NCI-H1694 (cell line): ENCODE results near the gene ZNF70.

Experiments used
- DNase-seq: peaks from one replicate; lab custom pipeline; 2025; lab: John Stamatoyannopoulos, UW

ZNF70 gene

DNA sequence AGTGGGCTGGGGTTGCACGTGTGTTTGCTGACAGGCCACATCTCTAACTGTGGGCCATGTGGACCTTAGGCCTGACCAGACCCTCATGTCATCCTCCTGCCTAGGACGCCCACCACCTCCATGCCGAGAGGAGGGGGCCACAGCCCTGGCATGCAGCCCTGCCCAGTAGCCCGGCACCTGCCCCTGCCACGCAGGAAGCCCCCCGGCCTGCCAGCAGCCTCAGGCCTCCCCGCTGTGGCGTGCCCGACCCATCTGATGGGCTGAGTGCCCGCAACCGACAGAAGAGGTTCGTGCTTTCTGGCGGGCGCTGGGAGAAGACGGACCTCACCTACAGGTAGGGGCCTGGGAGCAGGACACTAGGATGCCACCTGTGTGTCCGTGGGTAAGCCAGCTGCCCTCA is 28.2 kb upstream of the ZNF70 start:
- no peak for DNase-seq

DNA sequence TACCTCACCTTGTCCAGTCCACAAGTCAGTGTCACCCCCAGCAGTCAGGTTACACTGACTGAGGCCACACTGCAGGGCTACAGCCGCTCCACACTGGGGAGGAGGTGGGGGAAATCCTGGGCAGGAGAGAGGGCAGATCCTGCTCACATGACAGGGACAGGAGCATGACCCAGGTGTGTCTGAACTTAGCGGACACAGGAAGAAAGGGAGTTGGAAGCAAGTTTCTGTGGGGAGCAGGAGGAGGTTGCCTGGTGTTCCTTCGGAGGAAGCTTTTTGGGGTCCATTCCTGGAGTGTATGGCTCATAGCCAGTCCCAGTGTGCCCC is 27.6 kb upstream of the ZNF70 start:
- no peak for DNase-seq

DNA sequence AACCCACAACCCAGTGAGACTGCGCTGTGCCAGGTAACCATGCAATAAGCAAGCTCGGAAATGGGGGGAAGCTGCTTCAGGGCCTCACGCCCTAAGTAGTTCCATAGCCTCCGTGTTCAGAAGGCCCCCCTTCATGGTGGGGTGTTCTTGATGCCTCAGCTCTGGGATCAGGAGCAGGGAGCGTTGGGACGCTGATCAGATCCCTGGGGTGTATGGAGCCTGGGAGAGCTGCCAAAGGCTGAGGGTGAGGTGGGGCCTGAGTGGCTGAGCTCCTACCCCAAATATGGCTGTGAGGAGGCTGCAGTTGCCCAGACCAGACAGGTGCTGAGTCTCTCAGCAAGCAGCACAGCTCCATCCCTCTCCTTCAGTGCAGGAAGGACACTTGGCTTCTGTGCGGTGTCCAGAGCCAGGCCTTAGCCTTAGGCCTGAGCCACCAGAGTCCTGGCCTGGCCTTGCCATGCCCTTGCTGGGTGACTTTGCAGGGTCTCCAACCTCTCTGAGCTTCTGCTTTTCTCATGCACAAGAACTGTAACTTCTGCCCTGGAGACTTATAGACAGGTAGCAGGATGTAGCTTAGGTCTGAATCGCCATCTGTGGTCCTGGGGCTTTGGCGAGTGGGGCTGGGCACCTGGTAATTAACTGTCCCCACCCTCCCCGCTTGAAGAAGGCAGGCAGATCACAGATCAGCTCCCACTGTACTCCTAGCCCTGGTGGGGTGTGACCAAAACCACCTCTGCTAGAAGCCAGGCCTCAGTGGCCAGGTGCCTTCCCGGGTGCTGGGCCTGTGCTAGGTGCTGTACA is 27.1 kb upstream of the ZNF70 start:
- no peak for DNase-seq

DNA sequence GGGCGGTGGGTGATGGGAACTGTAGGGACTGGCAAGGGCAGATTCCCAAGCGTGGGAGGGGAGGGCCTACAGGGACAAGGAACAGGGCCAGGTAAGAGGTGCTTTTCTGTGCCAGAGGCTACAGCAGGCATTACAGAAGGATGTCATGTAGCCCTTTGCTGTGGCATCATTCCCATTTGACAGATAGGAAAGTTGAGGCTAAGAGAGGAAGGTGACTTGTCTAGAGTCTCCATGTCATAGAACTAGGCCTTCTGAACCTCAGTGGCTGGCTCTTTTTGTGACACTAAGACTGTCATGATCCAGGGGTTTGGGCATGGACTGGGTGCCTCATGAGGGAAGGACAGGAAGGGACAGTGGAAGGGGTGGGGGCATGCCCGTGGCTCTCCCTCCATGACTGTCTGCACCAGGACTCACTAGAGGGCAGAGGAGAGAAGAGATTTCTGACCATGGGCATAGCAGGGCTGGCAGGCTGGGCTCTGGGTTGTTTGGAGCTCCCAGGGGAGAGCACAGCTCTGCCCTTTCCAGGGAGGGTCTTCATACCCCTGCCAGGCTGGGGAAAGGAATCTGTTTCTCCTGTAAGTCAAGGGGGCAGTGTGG is 25.0 kb upstream of the ZNF70 start:
- DNase-seq = no peak

DNA sequence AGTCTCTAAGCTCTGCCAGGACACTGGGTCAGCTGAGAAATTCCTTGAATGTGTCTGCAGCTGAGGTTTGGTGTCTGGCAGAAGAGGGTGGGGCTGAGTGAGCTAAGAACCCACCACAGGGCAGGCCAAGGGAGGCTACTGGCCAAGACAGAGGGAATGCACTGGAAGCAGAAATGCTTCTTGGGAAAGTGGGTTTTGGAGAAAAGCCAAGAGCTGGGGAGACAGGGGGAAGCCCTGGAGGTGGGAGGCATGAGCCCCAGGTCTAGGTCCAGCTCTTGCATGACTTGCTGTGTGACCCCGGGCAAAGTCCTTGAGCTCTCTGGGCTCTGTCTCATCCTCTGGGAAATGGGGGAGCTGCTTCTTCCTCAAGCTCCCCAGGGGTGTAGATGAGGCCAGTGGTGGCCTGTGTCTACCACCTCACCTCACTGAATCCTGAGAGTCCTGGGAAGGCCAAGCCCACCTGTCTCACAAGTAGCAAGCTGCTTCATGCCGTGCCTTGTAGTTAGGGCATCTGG is 24.1 kb upstream of the ZNF70 start:
- DNase-seq = no peak

DNA sequence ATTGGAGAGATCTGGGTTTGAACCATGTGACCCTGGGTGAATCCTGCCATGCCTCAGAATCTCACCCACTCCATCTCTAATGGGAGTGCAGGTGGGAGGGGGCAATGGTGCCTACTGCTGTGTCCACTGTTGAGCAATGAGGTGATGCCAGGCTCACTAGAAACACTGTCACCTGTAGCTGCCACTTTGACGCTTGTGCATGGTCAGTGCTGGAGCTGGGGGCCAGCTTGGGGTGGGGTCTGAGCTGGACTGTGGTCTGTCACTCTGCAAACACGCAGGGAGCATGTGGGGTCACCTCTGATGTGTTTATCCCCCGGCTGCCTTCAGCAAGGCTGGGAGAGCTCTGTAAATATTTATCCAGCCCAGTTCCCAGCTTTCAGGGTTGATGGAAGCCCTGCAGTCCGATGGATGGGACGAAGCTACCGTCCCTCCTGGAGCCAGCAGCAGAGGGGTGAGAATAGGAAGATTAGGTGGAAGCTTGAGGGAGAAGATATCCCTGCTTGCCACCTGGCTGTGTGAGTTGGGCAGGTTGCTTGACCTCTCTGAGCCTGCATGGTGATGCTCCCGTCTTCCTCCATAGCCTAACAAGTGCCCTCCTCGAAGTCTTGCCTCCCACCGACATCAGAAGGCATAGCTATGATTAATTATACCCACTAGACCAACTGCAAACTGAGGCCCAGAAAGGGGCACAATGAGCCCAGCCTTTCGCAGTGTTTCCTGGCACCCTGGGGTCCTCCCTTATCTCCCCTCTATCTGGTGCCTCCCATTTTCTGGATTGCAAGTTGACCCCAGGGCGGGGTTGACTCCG is 23.4 kb upstream of the ZNF70 start:
- no peak for DNase-seq

DNA sequence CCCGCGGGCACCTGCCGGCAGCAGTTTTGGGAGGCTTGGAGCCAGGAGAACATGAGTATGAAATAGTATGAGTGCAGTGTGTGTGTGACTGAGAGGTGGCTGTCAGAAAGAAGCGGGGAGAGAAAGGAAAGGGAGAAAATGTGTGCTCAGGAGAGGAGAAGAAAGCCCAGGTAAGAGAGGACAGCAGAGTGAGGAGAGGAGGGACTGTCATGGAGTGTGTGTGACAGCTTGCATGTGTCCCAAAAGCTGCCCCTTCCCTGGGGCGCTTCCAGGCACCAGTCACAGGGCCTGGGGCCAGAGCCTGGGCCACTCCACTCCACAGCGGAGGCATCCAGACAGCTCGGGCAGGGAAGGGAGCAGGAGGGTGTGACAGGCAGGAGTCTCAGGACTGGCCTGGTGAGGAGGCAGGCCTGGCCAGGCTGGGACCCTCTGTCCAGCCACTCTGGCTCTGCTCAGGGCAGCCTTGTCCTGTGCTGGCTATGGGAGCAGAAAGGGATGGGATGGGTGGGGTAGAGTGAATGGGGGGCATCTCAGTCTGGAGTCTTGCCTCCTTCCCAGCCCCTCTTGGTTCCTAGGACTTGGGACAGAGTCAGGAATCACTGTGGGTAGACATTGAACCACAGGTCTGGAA is 22.7 kb upstream of the ZNF70 start:
- DNase-seq = no peak

DNA sequence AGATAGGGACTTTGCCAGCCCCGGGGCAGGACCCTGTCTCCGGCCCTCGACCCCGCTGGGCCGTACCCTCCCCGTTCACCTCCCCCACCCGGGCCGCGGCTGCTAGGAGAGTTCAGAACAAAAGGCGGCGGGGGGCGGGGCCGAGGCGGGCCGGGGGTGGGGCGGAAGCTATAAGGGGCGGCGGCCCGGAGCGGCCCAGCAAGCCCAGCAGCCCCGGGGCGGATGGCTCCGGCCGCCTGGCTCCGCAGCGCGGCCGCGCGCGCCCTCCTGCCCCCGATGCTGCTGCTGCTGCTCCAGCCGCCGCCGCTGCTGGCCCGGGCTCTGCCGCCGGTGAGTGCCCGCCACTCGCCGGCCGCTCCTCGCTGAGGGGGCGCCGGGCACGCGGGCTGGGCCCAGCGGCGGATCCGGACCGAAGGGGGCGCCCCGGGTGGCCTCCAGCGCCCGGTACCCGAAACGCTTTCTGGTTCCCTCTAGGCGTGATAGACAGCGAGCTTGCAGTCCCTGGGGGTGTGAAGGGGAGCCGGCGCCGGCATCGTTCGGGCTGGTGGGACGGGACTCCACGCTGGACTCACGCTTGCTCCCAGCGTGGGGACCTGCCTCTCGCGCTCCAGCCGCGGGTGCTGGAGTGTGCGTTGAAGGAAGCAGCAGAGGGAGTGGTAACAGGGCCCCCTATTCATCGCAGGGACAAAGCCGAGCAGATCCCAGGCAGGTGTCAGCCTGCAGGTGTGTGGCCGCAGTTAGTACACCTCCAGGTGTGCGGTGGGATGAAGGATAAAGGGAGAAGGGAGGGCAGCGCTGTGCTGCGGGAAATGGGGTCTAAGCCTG is 21.9 kb upstream of the ZNF70 start, which contains the start of gene MMP11:
Gene MMP11, plus strand, starts transcription at position 201 of the 825 bp plus-strand sequence. Its CDS starts 22 bp downstream, at position 223.
- DNase-seq = no peak

DNA sequence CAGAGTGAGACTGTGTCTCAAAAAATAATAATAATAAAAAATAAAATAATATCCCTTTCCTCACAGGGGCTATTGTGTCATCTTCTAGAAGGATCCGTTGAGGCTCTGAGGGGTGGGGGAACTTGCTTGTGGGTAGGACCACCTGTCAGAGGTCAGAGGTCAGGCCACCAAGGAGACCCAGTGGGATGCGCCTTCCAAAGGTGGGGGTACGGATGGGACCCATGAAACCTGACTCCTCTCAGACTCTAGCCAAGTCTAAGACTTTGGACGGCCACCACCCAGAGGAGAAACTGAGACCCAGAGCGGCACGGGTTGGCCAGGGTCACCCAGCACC is 21.4 kb upstream of the ZNF70 start:
- DNase-seq = no peak

DNA sequence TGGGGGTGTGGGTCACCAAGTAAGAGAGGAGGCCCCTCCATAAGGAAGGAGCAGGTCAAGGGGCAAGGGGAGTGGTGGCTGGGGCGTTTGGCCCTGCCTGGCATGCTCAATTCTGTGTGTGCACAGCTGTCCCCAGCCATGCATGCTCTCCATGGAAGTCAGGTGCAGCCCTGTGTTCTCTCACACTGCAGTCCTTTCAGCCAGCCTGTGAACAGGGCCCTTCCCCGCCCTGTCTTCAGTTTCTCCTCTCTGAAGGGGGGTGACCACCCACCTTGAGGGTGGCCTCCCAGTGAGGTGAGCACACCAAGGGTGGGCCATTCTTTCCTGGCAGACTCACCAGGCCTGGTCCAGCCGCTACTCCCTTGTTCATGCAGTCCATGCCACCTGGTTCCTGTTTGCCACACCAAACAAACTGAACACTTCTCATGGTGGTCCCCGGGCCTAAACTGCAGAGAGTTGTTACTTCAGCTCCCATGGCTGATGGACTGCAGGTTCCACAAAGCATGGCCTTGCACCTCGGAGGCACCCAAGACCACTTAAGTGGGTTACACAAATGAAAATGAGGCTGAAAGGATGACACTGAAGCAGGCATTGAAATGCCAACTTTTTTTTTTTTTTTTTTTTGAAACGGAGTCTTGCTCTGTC is 18.5 kb upstream of the ZNF70 start:
- no peak for DNase-seq

DNA sequence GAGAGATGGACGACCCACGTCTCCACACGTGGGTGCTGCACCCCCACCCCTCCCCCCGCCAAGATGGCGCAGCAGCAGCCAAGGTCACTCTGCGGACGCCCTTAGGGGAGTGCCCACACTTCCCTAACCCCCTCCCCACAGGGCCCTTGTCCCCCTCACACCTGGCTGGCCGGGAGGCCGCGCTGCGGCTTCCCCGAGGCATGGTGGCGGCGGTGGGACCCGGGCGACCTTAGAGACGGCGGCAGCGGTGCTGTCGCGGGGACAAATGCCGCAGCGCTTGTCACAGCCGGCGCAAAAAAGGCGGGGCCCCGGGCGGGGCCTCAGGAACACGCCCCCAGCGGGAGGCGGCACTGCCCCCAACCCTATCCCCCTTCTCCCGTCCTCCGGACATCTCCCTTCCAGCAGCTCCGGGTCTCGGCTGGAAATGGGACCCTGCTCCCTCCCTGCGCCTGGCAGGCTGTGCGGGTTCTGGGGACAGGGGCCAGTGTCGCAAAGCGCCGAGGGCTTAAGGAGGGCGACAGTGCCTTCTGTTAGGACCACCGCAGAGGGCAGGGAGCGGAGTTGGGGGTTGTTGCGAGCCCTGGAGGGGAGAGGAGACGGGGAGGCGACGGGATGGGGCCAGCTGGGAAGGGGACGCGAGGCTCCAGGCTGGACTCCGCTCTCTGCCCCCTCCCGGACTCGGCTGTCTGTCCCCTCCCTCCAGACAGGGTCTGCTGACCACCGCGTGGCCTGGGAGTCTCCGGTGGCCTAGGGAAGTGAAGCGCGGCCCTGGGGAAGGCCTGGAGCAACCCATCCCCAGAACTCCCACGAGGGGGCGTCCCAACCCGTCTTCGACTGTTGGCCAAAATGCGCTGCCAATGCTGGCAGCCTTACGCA is 17.0 kb upstream of the ZNF70 start, which contains the start of gene CHCHD10:
Gene CHCHD10, minus strand, starts transcription at position 300 of the 876 bp plus-strand sequence. Its CDS starts 98 bp downstream, at position 202.
- peak; percentile 60 for DNase-seq

DNA sequence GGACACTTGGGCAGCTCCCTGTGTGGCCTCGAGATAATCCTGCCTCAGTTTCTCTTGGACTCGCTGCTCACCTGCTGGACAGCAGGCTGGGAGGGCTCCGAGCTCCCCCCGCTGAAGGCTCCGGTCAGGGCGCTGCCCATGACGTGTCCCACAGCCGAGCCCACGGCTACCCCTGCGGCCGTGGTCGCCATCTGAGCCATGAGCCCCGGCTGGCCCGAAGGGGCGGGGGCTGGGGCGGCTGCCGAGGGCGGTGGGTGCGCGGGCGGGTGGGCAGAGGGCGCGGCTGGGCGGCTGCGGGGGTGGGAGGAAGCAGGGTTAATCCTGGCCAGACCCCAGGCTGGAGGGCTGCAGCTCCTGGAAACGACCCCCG is 16.4 kb upstream of the ZNF70 start:
- no peak for DNase-seq

DNA sequence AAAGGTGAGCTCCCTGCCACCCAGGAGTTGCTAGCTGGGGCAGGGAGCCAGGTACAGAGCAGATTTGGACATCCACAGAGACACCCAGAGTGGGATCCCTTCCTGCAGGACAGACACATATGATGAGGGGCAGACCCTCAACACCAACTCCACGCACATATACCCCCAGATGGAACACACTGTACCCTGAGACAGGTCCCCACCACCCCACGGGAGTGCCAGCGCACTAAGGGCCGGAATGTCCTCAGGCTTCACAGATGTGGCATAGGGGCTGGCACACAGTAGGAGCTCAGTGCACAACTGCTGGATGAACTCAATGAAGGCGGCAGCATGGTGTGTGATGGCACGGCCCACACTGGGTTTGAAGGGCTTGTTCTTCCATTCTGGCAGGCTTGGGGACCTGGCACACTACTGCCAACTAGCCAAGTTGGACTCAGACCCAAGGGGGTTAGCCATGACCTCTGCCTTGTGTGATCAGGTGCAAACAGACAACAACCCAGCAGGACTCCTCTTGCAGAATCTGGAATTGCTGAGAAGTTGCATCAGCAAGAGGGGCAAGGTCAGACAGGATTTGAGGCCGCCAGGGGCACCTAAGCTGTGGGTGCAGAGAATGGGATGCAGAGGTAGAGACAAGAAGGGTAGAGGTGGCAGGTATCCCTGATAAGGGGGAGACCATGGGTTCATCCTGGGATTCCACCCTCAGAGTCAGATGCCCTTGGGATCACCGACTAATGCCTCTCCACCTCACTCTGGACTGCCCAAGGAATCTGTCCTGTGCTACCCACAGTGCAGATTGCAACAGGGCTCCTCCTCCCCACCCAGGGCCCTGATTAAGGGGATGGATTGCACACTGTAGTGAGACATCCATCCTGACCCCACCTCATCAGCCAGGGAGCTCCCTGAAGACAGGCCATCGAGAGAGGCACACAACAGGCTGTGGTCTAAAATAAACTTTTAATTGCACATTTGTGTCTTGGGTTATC is 14.3 kb upstream of the ZNF70 start:
- no peak for DNase-seq

DNA sequence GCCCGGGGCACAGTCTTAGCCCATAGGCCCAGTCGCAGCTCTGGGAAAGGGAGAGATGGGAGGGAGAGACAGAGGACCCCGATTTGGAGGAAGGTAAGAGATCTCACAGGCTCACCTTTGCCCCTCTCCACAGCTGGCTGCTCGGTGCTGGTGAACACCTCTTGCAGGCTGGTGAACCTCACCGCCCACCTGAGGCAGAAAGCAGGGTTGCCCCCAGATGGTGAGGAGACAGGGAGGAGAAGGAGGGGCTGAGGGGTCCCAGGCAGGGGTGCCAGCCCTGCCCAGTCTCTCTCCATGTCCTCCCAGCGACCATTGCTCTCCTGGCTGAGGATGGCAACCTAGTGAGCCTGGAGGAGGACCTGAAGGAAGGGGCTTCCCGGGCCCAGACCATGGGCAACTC is 13.0 kb upstream of the ZNF70 start:
- DNase-seq = no peak

DNA sequence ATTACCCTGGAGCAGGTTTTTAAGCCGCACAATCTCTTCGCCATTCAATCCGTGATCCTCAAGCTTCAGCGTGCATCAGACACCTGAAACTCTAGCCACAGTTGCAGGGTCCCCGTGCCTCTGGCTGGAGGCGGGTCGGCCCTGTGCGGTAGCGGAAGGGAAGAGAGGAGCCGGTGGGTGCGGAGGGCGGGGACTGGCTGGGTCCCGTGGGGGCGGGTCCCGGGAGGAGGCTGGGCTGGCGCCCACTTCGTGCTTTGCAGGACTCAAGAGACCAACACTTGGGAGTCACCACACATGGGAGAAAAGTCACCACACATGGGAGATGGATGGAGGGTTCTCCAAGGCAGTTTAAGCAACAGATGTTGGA is 12.7 kb upstream of the ZNF70 start:
- no peak for DNase-seq

DNA sequence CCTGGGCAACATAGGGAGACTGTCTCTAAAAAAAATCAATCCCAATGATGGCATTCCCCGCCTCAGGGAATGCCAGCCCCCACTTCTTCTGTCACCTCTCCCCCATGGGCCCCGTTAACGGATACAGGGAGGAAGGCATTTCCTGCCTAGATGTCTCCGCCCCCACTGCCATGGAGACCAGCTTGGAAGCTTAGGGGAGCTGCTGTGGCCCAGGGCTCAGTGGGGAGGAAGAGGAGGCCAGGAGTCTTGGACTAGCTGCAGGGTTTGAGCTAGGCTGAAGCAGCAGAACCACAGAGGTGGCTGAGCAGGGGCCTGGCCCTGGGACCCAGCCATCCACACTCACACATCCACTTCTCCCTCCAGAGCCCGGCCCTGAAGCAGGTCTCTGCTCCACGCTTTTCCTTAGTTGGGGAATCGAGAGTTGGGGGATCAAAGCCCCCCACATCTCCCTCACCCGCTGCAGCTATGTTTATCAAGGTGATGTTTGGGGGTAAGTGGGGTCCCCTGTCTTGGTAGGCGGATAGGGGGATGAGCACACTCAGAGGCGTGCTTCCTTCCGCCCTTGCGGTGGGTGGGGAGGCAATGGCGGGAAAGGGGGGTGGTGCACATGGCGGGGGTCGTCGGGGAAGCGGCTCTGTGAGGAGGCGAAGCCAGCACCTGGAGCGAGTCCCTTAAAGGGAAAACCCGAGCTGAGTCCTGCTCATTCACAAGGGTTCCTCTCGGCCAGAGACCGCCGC is 12.1 kb upstream of the ZNF70 start, which contains the start of gene C22orf15:
Gene C22orf15, plus strand, starts transcription at position 149 of the 737 bp plus-strand sequence. Its CDS starts 317 bp downstream, at position 466.
- no peak for DNase-seq

DNA sequence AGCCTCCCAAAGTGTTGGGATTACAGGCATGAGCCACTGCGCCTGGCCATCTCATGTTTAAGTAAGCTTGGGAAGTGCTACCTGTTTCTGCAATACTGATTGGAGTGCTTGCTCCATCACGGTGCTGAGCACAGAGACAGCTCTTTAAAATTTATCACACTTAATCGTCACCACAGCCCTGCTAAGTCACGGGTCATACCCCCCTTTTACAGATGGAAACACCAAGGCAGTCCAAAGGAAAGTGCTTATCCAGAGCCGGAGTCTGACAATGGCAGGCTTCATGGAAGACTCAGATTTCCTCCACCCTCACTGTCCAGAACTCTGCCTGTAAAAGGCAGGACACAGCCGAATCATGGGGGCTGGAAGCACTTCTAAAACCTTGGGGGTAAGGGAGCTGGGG is 9.1 kb upstream of the ZNF70 start:
- no peak for DNase-seq

DNA sequence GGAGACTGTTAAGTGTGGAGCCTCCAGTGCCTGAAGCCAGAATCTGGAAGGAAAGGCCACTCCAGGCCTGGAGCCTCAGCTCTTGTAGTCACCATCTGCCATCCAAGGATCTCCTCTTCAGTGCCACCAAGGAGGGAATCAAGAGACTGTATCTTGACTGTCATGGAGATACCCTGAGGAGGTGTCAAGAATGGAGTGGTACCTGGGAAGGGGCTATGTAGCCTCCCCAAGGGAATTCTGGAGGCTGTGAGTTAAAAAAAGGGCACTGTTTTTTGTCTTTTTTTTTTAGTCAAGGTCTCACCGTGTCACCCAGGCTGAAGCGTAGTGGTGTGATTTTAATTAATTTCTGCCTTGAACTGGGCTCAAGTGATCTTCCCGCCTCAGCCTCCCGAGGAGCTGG is 8.7 kb upstream of the ZNF70 start:
- DNase-seq = no peak
